Measurements from ENCODE around the gene GSTO1. TPM values are rescaled to one million over a fixed set of nuclear protein-coding genes. Genes with fewer than 3 reads are reported as not detected.

The GSTO1 gene
- total and polyA plus RNA-seq, 2 of the 13 experiments (the other 11 are each of a cell fraction or from before 2014, with no cell fraction given), result 228 to 300 TPM

DNA sequence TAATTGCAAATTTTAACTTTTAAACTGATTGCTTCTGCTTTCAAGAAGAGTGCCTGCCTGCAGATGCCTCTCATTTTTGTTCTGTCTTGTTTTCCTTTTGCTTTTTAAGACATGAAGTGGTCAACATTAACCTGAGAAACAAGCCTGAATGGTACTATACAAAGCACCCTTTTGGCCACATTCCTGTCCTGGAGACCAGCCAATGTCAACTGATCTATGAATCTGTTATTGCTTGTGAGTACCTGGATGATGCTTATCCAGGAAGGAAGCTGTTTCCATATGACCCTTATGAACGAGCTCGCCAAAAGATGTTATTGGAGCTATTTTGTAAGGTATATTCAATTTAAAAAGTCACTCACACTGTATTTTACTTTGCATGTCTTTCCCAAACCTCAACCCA lies 23.1 kb downstream of the GSTO1 start:
- intact Hi-C loops (cut with micrococcal nuclease; ENCODE audit: unreplicated experiment) (no loop called here), in situ Hi-C loops (cut with HindIII; ENCODE audit: extremely low pct_ligation_motif_present, low pct_unique_long_range_greater_than_20kb) (no loop called here)
- H3K36me3 ChIP-seq (replicated peaks in 1 of 2; ENCODE audit: control insufficient read depth in 1 of 2, insufficient read depth in 2 of 2, low read length in 2 of 2), result no peaks in the 10 kb centered on the region
- 20% methylated on average over 2 of the region's 2 CpGs for WGBS (ENCODE audit: low lambda C conversion rate)
- ChIA-PET POLR2A (interaction anchor here (0.6 to 1.1 kb wide), 5 partner anchors 9 to 157 kb away, joined by 3 to 5 read pairs (median 4); no protein-coding TSS in a partner anchor), CTCF (ENCODE audit: low intra/inter-chr PET ratio, low total read pairs) (interaction anchor here (3.5 kb wide), 1 partner anchor 13 kb away, joined by 10 read pairs; no protein-coding TSS in a partner anchor)
- no peak overlapping the region for H3K27ac ChIP-seq (ENCODE audit: extremely low read length, insufficient read depth, low read length)
- peak; percentile 77 for DNase-seq (ENCODE audit: low spot score)
- 0 out of 2 replicates have a peak overlapping the region, but pooled peaks have one; percentile 28 for H3K4me2 ChIP-seq (ENCODE audit: low read depth, low read length)
- H3K27me3 ChIP-seq (ENCODE audit: control insufficient read depth in 1 of 2, insufficient read depth in 2 of 2, low read length in 2 of 2), result no peaks in the 10 kb centered on the region
- no peak overlapping the region for H3K9ac ChIP-seq (ENCODE audit: insufficient read depth, low read depth, low read length)
- BruUV-seq (replicated peaks), result no TSS peak
- H2AFZ ChIP-seq (ENCODE audit: low read length), result no peak overlapping the region
- no peaks in the 10 kb centered on the region for H4K20me1 ChIP-seq (ENCODE audit: insufficient read depth, low read length)
- 0 out of 3 replicates have a peak, but pooled peaks have one; percentile 10 for ATAC-seq
- peak; percentile 8 for FAIRE-seq
- no peaks in the 10 kb centered on the region for H3K9me3 ChIP-seq (ENCODE audit: low read length)
- no peak overlapping the region for H3K4me3 ChIP-seq (replicated peaks in 1 of 3; ENCODE audit: insufficient read depth in 1 of 3, low read depth in 2 of 3, low read length in 3 of 3)
- peaks cover 91% of the 10 kb centered on the region for H3K4me1 ChIP-seq (ENCODE audit: insufficient read depth, low read length)
- H3K79me2 ChIP-seq (ENCODE audit: insufficient read depth, low read length), result no peaks in the 10 kb centered on the region
- TF ChIP-seq TBL1XR1 (IDR thresholded peaks at IDR 0.05; ENCODE audit: borderline replicate concordance, low read length, partially characterized antibody) (no peak), FIP1L1 (IDR thresholded peaks at IDR 0.05; ENCODE audit: borderline replicate concordance, insufficient read depth, low read depth, low read length) (no peak), ZNF747 (CRISPR knock-in tag; IDR thresholded peaks at IDR 0.05; ENCODE audit: borderline replicate concordance) (no peak), HDAC6 (IDR thresholded peaks at IDR 0.05; ENCODE audit: low read depth, low read length) (no peak), RCOR2 (CRISPR knock-in tag; IDR thresholded peaks at IDR 0.05) (0 out of 2 replicates have a peak, but pooled peaks have one; percentile 20), ZSCAN31 (CRISPR knock-in tag; IDR thresholded peaks at IDR 0.05; ENCODE audit: low read depth) (no peak), EP300 (IDR thresholded peaks at IDR 0.05; ENCODE audit: low read depth in 2 of 2, low read length in 2 of 2) (0 out of 4 replicates have a peak, but pooled peaks of 1 of the 2 experiments have one; percentile 38), EP300 (CRISPR knock-in tag; IDR thresholded peaks at IDR 0.05; ENCODE audit: borderline replicate concordance) (no peak), NR2F6 (IDR thresholded peaks at IDR 0.05) (no peak; the same call in 1 of the 2 replicates), NR2F6 (CRISPR knock-in tag; IDR thresholded peaks at IDR 0.05) (peak; percentile 54; the same call in 1 of the 2 replicates), ZNF678 (CRISPR knock-in tag; IDR thresholded peaks at IDR 0.05) (no peak)
- TF ChIP-seq, protein P1, sequence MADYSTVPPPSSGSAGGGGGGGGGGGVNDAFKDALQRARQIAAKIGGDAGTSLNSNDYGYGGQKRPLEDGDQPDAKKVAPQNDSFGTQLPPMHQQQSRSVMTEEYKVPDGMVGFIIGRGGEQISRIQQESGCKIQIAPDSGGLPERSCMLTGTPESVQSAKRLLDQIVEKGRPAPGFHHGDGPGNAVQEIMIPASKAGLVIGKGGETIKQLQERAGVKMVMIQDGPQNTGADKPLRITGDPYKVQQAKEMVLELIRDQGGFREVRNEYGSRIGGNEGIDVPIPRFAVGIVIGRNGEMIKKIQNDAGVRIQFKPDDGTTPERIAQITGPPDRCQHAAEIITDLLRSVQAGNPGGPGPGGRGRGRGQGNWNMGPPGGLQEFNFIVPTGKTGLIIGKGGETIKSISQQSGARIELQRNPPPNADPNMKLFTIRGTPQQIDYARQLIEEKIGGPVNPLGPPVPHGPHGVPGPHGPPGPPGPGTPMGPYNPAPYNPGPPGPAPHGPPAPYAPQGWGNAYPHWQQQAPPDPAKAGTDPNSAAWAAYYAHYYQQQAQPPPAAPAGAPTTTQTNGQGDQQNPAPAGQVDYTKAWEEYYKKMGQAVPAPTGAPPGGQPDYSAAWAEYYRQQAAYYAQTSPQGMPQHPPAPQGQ (CRISPR knock-in tag; IDR thresholded peaks at IDR 0.05; ENCODE audit: borderline replicate concordance), result no peak
- TF ChIP-seq, protein P2, sequence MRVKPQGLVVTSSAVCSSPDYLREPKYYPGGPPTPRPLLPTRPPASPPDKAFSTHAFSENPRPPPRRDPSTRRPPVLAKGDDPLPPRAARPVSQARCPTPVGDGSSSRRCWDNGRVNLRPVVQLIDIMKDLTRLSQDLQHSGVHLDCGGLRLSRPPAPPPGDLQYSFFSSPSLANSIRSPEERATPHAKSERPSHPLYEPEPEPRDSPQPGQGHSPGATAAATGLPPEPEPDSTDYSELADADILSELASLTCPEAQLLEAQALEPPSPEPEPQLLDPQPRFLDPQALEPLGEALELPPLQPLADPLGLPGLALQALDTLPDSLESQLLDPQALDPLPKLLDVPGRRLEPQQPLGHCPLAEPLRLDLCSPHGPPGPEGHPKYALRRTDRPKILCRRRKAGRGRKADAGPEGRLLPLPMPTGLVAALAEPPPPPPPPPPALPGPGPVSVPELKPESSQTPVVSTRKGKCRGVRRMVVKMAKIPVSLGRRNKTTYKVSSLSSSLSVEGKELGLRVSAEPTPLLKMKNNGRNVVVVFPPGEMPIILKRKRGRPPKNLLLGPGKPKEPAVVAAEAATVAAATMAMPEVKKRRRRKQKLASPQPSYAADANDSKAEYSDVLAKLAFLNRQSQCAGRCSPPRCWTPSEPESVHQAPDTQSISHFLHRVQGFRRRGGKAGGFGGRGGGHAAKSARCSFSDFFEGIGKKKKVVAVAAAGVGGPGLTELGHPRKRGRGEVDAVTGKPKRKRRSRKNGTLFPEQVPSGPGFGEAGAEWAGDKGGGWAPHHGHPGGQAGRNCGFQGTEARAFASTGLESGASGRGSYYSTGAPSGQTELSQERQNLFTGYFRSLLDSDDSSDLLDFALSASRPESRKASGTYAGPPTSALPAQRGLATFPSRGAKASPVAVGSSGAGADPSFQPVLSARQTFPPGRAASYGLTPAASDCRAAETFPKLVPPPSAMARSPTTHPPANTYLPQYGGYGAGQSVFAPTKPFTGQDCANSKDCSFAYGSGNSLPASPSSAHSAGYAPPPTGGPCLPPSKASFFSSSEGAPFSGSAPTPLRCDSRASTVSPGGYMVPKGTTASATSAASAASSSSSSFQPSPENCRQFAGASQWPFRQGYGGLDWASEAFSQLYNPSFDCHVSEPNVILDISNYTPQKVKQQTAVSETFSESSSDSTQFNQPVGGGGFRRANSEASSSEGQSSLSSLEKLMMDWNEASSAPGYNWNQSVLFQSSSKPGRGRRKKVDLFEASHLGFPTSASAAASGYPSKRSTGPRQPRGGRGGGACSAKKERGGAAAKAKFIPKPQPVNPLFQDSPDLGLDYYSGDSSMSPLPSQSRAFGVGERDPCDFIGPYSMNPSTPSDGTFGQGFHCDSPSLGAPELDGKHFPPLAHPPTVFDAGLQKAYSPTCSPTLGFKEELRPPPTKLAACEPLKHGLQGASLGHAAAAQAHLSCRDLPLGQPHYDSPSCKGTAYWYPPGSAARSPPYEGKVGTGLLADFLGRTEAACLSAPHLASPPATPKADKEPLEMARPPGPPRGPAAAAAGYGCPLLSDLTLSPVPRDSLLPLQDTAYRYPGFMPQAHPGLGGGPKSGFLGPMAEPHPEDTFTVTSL (CRISPR knock-in tag; IDR thresholded peaks at IDR 0.05; ENCODE audit: borderline replicate concordance), result peak; percentile 63; the same call in 1 of the 2 replicates
- TF ChIP-seq, protein P3, sequence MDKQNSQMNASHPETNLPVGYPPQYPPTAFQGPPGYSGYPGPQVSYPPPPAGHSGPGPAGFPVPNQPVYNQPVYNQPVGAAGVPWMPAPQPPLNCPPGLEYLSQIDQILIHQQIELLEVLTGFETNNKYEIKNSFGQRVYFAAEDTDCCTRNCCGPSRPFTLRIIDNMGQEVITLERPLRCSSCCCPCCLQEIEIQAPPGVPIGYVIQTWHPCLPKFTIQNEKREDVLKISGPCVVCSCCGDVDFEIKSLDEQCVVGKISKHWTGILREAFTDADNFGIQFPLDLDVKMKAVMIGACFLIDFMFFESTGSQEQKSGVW (CRISPR knock-in tag; IDR thresholded peaks at IDR 0.05; ENCODE audit: borderline replicate concordance), result no peak

All from HepG2 (cell line).